ENCODE data around the gene CFAP46.

The CFAP46 gene

DNA sequence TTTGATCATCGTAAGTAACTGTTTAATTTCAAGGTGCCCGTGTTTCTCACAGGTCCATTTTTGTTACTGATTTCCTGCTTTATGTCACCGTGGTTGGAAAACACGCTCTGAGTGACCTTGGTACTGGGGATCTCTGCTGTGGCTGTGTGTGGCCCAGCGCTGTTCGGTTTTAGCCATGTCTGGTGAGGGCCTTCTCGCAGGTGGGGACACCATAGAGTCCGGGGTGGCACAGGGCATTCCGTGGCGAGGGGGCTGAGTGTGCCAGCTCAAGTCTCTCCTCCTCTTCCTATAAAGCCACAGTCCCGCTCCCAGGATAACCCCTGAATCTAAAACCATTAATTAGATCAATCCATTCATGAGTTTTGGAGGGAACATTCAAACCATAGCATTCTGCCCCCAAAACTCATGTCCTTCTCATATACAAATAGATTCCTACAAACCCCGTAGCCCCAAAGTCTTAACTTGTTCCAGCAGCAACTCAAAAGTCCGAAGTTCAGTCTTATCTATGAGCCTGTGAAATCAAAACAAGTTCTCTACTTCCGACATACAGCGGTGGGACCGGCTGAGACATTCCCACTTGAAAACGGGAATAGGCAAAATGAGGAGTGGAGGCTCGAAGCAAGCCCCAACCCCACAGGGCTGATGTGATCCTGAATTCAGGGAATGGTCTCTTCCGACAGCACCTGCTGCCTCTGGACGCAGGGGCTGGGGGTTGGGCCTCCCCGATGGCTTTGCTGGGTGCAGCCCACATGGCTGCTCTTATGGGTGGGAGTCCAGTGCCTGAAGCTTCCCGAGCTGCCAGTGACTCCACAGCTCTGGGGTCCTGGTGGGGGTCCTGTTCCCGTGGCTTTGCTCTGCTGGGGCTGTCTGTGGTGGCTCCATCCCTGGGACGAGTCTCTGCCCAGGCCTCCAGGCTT, 101.4 kb downstream of the CFAP46 start:
- TF ChIP-seq, protein P1, sequence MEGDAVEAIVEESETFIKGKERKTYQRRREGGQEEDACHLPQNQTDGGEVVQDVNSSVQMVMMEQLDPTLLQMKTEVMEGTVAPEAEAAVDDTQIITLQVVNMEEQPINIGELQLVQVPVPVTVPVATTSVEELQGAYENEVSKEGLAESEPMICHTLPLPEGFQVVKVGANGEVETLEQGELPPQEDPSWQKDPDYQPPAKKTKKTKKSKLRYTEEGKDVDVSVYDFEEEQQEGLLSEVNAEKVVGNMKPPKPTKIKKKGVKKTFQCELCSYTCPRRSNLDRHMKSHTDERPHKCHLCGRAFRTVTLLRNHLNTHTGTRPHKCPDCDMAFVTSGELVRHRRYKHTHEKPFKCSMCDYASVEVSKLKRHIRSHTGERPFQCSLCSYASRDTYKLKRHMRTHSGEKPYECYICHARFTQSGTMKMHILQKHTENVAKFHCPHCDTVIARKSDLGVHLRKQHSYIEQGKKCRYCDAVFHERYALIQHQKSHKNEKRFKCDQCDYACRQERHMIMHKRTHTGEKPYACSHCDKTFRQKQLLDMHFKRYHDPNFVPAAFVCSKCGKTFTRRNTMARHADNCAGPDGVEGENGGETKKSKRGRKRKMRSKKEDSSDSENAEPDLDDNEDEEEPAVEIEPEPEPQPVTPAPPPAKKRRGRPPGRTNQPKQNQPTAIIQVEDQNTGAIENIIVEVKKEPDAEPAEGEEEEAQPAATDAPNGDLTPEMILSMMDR (conservative IDR thresholded peaks at IDR 0.05; ENCODE audit: low read depth): no peak
- CTCF ChIA-PET: interaction anchor here (0.5 to 0.7 kb wide), 2 partner anchors 22 to 81 kb away, joined by 3 to 4 read pairs; no protein-coding TSS in a partner anchor

DNA sequence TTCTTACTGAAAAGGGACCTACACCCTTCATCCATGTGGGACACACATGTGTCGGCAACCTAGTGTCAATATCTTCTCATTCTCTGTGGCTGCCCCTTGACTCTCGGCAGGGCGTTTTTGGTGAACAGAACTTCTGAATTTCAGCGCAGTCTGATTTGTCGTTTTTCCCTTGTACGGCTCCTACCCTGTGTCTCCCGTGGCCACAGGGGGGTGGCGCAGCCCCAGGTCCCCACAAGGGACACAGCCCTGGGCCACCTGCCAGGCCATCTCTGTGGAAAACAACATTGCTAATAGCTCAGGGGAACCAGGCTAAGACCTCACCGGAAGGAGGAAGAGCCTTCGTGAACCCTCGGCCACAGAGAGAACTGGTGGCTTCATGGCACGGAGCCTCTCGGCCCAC, 103.3 kb downstream of the CFAP46 start:
- no peak for DNase-seq (ENCODE audit: low spot score)
- ChIA-PET POLR2A (ENCODE audit: low non-redundant PET) (no interaction called here), CTCF (no interaction called here)
- no peak overlapping the region for H3K27ac ChIP-seq
- TF ChIP-seq, protein P1 (conservative IDR thresholded peaks at IDR 0.05; ENCODE audit: low read depth): no peak

More for the DNA sequence above, 101.4 kb downstream of the CFAP46 start:
- no peak for DNase-seq (ENCODE audit: low spot score)
- POLR2A ChIA-PET (ENCODE audit: low non-redundant PET): no interaction called here
- no peak overlapping the region for H3K27ac ChIP-seq

DNA sequence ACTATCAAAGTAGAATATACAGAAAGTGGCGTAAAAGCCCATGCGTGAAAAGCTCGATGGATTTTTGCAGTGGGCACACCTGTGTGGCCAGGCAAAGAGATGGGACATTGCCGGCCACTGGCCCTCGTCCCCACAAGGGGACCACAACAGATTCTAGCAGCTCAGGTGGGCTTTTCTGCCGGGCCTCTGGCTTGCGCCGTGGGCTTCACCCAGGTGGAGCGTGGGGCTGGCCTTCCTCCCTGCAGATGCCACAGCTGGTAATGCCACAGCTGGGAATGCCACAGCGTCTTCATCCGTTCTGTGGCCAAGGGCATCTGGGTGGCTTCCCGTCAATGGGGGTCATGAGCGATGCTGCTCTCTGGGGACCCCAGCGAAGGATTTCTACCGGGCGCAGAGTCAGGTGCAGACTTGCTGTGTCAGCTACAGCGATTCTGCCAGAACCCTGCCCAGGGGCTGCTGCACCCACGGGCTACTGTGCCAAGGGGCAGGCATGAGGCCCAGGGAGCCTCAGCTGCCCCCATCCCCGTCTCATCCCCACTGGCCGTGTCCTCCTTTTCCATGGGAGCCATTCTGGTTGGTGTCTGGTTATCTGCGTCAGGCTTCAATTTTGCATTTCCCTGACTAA, 103.9 kb downstream of the CFAP46 start:
- TF ChIP-seq, protein P1 (conservative IDR thresholded peaks at IDR 0.05; ENCODE audit: low read depth): no peak
- H3K27ac ChIP-seq: no peak overlapping the region
- ChIA-PET CTCF (interaction anchor here (1.0 kb wide), 1 partner anchor 287 kb away, joined by 3 read pairs; no protein-coding TSS in a partner anchor), POLR2A (ENCODE audit: low non-redundant PET) (no interaction called here)
- DNase-seq (ENCODE audit: low spot score): no peak

DNA sequence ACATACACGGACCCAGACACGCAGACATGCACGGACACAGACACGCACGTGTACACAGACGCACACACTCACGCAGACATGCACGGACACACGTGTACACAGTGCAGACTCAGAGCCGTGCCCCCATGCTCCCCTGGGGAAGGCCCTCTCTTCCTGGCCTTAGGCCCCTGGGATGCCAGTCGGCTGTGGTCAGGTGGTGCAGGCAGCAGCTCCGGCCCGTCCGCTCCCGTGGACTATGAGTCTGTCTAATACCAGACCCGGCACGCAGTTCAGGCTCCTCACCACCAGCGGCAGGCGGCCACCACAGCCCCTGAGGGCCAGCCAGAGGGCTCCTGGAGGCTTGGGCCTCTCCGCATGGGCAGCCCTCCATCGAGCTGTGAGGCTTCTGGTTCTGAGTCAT, 104.5 kb downstream of the CFAP46 start:
- DNase-seq (ENCODE audit: low spot score): no peak
- POLR2A ChIA-PET (ENCODE audit: low non-redundant PET): no interaction called here
- H3K27ac ChIP-seq: no peak overlapping the region
- TF ChIP-seq, protein P1 (conservative IDR thresholded peaks at IDR 0.05; ENCODE audit: low read depth): no peak
- CTCF ChIA-PET: interaction anchor here (1.0 kb wide), 1 partner anchor 287 kb away, joined by 3 read pairs; no protein-coding TSS in a partner anchor

DNA sequence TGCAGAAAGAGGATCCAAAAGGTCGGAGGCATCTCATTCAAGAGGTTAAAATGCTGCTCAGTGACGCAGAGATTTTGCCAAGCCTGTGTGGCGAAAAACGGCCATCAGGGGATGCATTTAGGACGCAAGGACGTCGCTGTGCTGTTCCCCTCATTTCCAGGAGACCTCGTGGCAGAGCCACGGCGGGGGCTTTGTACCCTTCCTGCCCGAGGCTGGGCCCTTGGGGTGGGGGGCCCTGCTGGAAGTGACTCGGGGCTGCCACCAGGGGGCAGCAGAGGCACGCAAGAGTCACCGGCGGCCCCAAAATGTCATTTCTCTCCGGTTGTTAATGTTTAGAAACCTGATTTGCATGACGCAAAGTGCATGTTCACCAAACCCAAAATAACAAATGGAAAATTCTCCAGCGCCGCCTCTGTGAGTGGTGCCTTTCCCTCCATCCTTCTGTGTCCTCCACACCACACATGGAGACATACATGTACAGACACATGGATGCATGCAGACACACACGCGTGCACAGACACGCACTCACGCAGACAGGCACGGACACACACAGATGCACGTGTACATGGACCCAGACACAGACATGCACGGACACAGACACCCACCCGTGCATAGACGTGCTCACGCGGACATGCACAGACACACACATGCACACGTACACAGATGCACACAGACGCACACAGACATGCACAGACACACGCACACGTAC, 105.4 kb downstream of the CFAP46 start:
- ChIA-PET CTCF (no interaction called here), POLR2A (ENCODE audit: low non-redundant PET) (no interaction called here)
- TF ChIP-seq, protein P1 (conservative IDR thresholded peaks at IDR 0.05; ENCODE audit: low read depth): peak; percentile 82
- H3K27ac ChIP-seq: no peak overlapping the region
- peak; percentile 73 for DNase-seq (ENCODE audit: low spot score)

DNA sequence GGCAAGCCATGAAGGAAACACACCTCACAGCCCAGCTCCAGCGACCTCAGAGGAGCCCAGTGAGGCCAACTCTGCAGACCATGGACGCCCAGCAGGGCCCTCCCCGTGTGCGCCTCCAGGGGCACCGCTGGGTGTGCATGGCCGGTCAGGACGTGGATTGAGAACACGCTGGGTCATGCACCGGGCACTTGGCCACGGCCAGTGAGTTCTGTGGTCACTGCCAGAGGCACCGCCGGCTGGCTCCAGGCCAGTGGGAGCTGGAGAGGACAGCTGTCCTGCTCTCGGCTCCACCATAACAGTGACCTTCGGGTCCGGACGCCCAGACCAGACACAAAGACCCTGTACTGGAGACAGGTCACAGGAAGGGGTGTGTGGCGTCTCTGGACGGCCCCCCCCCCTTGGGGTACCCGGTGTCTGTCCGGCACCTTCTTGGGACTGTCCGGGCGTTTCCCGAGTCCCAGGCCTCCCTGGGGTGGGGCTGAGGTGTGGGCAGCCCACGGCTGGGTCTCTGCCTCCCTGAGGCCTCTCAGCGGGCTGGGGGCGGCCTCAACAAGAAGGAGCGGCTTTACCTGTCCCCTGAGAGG, 106.0 kb downstream of the CFAP46 start:
- CTCF ChIA-PET: interaction anchor here (0.6 to 0.7 kb wide), 2 partner anchors 101 to 350 kb away, joined by 3 read pairs; no protein-coding TSS in a partner anchor
- no peak overlapping the region for H3K27ac ChIP-seq
- POLR2A ChIA-PET (ENCODE audit: low non-redundant PET): no interaction called here
- TF ChIP-seq, protein P1 (conservative IDR thresholded peaks at IDR 0.05; ENCODE audit: low read depth): no peak
- DNase-seq (ENCODE audit: low spot score): no peak
